Esophagus squamous epithelium (tissue), 4 donors: Measurements from ENCODE around the gene PRR35.

Experiments
- POLR2A ChIP-seq, 4 donors: fragments of 450-650 bp; IDR thresholded peaks; one replicate each; pipeline ENCODE4 v1.6.1; 2017; ENCODE audit warnings: antibody characterized with exemption in 4 of 4, mild to moderate bottlenecking in 4 of 4, moderate library complexity in 3 of 4
- TF ChIP-seq, protein P1 (sequence below), 6 experiments: fragments of 450-650 bp in 4 of 6; fragments of 200-600 bp in 2 of 6; sonication (generic) in 2 of 6; IDR thresholded peaks; one replicate each; pipeline ENCODE4 v1.5.1; 2016 to 2019; ENCODE audit warnings: antibody characterized with exemption in 6 of 6, mild to moderate bottlenecking in 4 of 6, moderate library complexity in 4 of 6

DNA sequence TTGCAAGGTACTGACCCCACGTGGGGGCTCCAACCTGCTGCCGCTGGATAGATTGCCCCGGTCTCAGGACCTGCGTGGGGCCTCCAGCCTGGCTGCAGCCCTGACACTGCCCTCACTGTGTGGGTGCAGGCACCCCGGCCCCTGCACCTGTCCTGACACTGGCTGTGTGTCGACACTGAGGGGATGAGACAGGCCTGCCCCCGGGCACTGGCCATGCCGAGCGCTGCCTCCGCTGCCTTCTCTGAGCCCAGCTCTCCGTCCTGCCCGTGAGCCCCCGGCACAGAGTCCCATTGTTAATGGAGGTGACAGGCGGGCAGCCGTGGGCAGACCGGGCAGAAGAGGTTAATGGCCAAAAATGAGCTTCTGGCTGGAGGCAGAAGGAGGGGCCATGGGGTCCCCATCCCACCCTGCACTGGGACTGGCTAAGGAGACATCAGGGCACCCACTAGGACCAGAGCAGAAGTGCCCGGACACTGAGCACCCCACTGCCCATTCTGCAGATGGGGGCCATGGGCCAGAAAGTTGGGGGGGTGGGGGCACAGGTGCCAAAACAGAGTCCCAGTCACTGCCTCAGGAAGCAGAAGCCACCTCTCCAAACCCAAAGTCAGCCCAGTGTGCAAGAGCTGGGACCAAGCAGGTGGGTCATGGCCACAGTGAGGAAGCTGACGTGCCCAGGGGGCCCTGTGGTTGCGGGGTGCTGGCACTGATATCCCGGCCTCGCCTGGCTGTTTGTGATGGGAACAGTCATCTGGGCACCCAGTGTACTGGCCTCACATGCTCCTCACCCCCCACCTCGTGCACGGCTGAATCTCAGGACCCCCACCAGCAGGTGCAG, 2.5 kb upstream of the PRR35 start:
- TF ChIP-seq, protein P1, sequence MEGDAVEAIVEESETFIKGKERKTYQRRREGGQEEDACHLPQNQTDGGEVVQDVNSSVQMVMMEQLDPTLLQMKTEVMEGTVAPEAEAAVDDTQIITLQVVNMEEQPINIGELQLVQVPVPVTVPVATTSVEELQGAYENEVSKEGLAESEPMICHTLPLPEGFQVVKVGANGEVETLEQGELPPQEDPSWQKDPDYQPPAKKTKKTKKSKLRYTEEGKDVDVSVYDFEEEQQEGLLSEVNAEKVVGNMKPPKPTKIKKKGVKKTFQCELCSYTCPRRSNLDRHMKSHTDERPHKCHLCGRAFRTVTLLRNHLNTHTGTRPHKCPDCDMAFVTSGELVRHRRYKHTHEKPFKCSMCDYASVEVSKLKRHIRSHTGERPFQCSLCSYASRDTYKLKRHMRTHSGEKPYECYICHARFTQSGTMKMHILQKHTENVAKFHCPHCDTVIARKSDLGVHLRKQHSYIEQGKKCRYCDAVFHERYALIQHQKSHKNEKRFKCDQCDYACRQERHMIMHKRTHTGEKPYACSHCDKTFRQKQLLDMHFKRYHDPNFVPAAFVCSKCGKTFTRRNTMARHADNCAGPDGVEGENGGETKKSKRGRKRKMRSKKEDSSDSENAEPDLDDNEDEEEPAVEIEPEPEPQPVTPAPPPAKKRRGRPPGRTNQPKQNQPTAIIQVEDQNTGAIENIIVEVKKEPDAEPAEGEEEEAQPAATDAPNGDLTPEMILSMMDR (IDR thresholded peaks at IDR 0.05), result no peak
- no peak for TF ChIP-seq POLR2A (IDR thresholded peaks at IDR 0.05)
